ENCODE measurements around the gene BHMT. TPM values are rescaled to one million over a fixed set of nuclear protein-coding genes. Genes with fewer than 3 reads are reported as not detected.
A peak's percentile ranks its signal among the peaks of the same experiment; 100 is the strongest.
"Not testable (repeated sequence)": the region's sequence is repeated elsewhere in the genome, so short reads cannot be mapped to it uniquely, and the experiment has no call there.

BHMT gene
- total RNA-seq, 1 experiment from 2014 or later: not detected

- no peaks in the 10 kb centered on the region for H4K20me1 ChIP-seq (ENCODE audit: low read length)
- peaks cover 39% of the 10 kb centered on the region for H3K4me1 ChIP-seq (ENCODE audit: insufficient read depth, low read length)
- ChIA-PET POLR2A (ENCODE audit: unreplicated experiment) (no interaction called here), CTCF (interaction anchor here (1.0 kb wide), 1 partner anchor 40 kb away, joined by 4 read pairs; no protein-coding TSS in a partner anchor)
- no peaks in the 10 kb centered on the region for H3F3A ChIP-seq (ENCODE audit: low read length, unreplicated experiment)
- no peaks in the 10 kb centered on the region for H3K36me3 ChIP-seq (ENCODE audit: low read depth, low read length)
- no peak overlapping the region for H3K4me3 ChIP-seq (ENCODE audit: low read length)
- DNase-seq (peak; percentile 85), ATAC-seq (peak; percentile 94)
- H3K4me2 ChIP-seq (ENCODE audit: low read length): peak overlapping the region; percentile 47
- BruUV-seq (replicated peaks): no TSS peak
- peak overlapping the region; percentile 33; the same call in 1 of the 2 replicates for H3K9ac ChIP-seq (ENCODE audit: low read length)
- H3K27ac ChIP-seq (ENCODE audit: low read length): peak overlapping the region; percentile 82
- H3K9me3 ChIP-seq (ENCODE audit: low read length): no peaks in the 10 kb centered on the region
- H3K9me2 ChIP-seq (replicated peaks; ENCODE audit: low read length): no peaks in the 10 kb centered on the region
- TF ChIP-seq EZH2phosphoT487 (IDR thresholded peaks at IDR 0.05; ENCODE audit: borderline replicate concordance, low read length): no peak
- no peak for TF ChIP-seq EZH2 (IDR thresholded peaks at IDR 0.05; ENCODE audit: low read length, unreplicated experiment)
- TF ChIP-seq, protein P1, sequence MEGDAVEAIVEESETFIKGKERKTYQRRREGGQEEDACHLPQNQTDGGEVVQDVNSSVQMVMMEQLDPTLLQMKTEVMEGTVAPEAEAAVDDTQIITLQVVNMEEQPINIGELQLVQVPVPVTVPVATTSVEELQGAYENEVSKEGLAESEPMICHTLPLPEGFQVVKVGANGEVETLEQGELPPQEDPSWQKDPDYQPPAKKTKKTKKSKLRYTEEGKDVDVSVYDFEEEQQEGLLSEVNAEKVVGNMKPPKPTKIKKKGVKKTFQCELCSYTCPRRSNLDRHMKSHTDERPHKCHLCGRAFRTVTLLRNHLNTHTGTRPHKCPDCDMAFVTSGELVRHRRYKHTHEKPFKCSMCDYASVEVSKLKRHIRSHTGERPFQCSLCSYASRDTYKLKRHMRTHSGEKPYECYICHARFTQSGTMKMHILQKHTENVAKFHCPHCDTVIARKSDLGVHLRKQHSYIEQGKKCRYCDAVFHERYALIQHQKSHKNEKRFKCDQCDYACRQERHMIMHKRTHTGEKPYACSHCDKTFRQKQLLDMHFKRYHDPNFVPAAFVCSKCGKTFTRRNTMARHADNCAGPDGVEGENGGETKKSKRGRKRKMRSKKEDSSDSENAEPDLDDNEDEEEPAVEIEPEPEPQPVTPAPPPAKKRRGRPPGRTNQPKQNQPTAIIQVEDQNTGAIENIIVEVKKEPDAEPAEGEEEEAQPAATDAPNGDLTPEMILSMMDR (conservative IDR thresholded peaks at IDR 0.05; ENCODE audit: low read depth, low read length): no peak
- no peaks in the 10 kb centered on the region for H3K27me3 ChIP-seq (ENCODE audit: low read length)
- no peak overlapping the region for H2AFZ ChIP-seq (ENCODE audit: low read length)
- H3K79me2 ChIP-seq (ENCODE audit: low read length): no peaks in the 10 kb centered on the region
- intact Hi-C loops (cut with micrococcal nuclease): no loop called here
These were observed 62.0 kb downstream of the BHMT start for GRCh38 chr5:79173626-79174025.

GRCh38 chr5:79180449-79180848, 68.8 kb downstream of the BHMT start:
- intact Hi-C loops (cut with micrococcal nuclease): loop anchor here (5.0 kb wide), 1 partner anchor 43 kb away; no protein-coding TSS in a partner anchor
- POLR2A ChIA-PET (ENCODE audit: unreplicated experiment): not testable (repeated sequence)

GRCh38 chr5:79181419-79182022, 69.9 kb downstream of the BHMT start:
- Histone ChIP-seq H3K9ac (ENCODE audit: low read length) (no peak overlapping the region), H4K20me1 (ENCODE audit: low read length) (no peaks in the 10 kb centered on the region), H3K27ac (ENCODE audit: low read length) (no peak overlapping the region), H3K4me3 (ENCODE audit: low read length) (no peak overlapping the region), H3K36me3 (ENCODE audit: low read depth, low read length) (no peaks in the 10 kb centered on the region), H2AFZ (ENCODE audit: low read length) (no peak overlapping the region), H3K9me2 (replicated peaks; ENCODE audit: low read length) (no peaks in the 10 kb centered on the region), H3K4me1 (ENCODE audit: insufficient read depth, low read length) (peaks cover 12% of the 10 kb centered on the region), H3K27me3 (ENCODE audit: low read length) (no peaks in the 10 kb centered on the region), H3K79me2 (ENCODE audit: low read length) (no peaks in the 10 kb centered on the region), H3K4me2 (ENCODE audit: low read length) (no peak overlapping the region), H3F3A (ENCODE audit: low read length, unreplicated experiment) (no peaks in the 10 kb centered on the region), H3K9me3 (ENCODE audit: low read length) (no peaks in the 10 kb centered on the region)
- ChIA-PET POLR2A (ENCODE audit: unreplicated experiment) (no interaction called here), CTCF (interaction anchor here (0.5 kb wide), 1 partner anchor 160 kb away, joined by 3 read pairs; no protein-coding TSS in a partner anchor)
- TF ChIP-seq, protein P1 (conservative IDR thresholded peaks at IDR 0.05; ENCODE audit: low read depth, low read length): no peak
- TF ChIP-seq EZH2 (IDR thresholded peaks at IDR 0.05; ENCODE audit: low read length, unreplicated experiment) (no peak), EZH2phosphoT487 (IDR thresholded peaks at IDR 0.05; ENCODE audit: borderline replicate concordance, low read length) (no peak)
- intact Hi-C loops (cut with micrococcal nuclease): loop anchor here (5.0 kb wide), 1 partner anchor 44 kb away; no protein-coding TSS in a partner anchor
- BruUV-seq (replicated peaks): no TSS peak
- ATAC-seq: no peak
- no peak for DNase-seq

More at GRCh38 chr5:79180449-79180848, 68.8 kb downstream of the BHMT start:
- H3K9me3 ChIP-seq (ENCODE audit: low read length); H3K36me3 ChIP-seq (ENCODE audit: low read depth, low read length); H3K27ac ChIP-seq (ENCODE audit: low read length); H3K4me2 ChIP-seq (ENCODE audit: low read length); H3K79me2 ChIP-seq (ENCODE audit: low read length); H3K9me2 ChIP-seq (replicated peaks; ENCODE audit: low read length); H3K9ac ChIP-seq (ENCODE audit: low read length); H3K4me3 ChIP-seq (ENCODE audit: low read length); DNase-seq; H3F3A ChIP-seq (ENCODE audit: low read length, unreplicated experiment); H4K20me1 ChIP-seq (ENCODE audit: low read length); BruUV-seq (replicated peaks); ATAC-seq; H3K27me3 ChIP-seq (ENCODE audit: low read length); CTCF ChIA-PET; H2AFZ ChIP-seq (ENCODE audit: low read length): not testable (repeated sequence)
- peaks cover 12% of the 10 kb centered on the region for H3K4me1 ChIP-seq (ENCODE audit: insufficient read depth, low read length)

Other genes starting within 250 kb of the BHMT start
- gene ARSB, start 126.5 kb upstream of the BHMT start, total RNA-seq (2014; rRNA removed): 7.1 and 8.1 TPM in 2 replicates
- gene DMGDH, start 42.1 kb upstream of the BHMT start, total RNA-seq (2014; rRNA removed): 0.35 TPM in 1 of 2 replicates, not detected in the other
- gene BHMT2, start 42.0 kb upstream of the BHMT start, total RNA-seq (2014; rRNA removed): not detected in 2 replicates
- 4.3 and 5.7 TPM in 2 replicates for gene JMY, start 124.3 kb downstream of the BHMT start, total RNA-seq (2014; rRNA removed)